Stimulated activated CD4-positive, alpha-beta T cell treated with anti-CD3 and anti-CD28 coated beads, Interleukin-4, amount 100 ng/mL, for 4 hours (primary cell): ENCODE data around the gene FGD3.

Experiments used
- DNase-seq, 2 experiments: peaks; one replicate each; pipeline ENCODE4 v3.0.0-alpha.2; 2020

FGD3 gene

DNA sequence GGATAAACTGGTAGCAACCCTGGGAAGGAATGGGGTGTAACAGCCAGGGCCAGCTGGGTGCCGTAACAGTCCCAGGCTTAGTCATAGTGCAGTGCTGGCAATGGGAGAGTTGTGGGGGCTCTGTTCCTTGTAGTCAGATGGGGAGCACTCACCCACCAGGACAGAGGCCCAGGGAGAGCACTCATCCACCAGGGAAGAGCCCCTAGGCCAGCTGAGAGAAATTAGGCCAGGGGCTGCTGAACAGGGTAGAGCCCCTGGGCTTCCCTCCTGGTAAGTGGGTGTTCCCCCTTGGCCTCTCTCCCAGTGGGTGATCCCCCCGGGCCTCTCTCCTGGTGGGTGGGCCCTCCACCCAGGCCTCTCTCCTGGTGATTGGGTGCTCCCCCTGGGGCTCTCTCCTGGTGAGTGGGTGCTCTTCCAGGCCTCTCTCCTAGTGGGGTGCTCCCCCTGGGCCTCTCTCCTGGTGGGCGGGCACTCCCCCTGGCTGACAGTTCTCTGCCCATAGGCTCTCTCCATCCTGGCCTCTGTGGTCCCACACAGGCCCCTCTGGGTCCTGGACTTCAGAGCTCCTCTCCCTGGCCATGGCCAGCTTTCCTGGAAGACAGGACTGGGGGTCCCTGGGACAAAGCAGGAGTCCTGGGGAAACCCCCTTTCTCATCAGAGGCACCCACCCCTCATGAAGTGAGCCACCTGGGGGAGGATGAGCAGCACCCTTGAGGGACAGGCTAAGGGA is 13.4 kb downstream of the FGD3 start:
- no peak for DNase-seq

DNA sequence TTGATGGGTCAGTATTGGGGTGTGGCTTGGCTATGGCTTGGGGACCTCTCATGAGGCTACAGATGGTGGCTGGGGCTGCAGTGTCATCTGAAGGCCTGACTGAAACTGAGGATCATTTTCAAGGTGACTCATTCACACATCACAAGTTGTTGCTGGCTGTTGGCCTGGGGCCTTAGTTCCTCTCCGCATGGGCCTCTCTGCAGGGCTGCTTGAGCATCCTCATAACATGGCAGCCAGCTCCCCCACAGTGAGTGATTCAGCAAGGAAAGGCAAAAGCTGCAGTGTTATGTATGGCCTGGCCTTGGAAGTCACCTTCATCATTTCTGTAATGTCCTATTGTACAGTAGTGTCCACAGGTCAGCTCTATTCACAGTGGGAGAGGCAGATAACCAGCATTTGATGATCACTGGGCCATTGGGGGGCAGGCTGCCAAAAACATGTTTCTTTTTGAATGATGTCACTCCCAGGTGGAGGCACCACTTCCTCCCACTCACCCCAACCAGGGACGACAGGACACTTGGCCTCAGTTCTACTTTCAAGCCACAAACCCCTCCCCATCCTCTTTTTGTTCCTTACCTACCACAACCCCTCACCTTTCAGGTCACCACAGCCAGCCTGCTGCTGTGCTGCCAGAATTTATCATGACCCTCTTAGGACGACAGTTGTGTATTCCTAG is 14.4 kb downstream of the FGD3 start:
- no peak for DNase-seq

DNA sequence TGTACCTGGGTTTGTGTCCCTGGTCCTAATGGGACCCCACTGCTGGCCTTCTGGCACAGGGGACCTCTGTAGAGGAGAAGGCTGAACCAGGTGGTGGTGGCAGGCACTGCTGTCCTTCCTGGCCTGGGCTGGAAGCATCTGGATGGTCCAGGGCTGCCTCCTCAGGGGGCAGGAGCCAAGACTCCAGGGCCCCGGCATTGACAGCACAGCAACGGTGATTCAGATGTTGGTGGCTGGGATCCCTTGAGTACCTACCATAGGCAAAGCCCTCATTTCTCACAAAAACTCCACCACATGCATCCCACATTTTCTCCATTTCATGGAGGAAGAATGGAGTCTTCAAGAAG is 15.0 kb downstream of the FGD3 start:
- DNase-seq: no peak

DNA sequence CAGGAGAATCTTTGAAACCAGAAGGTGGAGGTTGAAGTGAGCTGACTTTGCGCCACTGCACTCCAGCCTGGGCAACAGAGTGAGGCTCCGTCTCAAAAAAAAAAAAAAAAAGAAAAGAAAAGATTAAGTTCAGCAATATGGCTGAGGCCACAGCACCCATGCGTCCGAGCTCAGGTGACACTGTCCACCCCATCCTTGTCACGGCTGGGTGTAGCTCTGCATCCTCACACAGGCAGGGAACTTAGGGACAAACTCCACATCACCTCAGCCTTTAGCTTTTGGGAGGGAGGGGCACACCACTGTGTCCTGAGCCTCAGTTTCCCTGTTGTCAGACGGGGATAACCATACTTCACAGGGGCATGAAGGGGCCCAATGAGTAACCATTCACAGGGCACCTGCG is 15.5 kb downstream of the FGD3 start:
- no peak for DNase-seq

DNA sequence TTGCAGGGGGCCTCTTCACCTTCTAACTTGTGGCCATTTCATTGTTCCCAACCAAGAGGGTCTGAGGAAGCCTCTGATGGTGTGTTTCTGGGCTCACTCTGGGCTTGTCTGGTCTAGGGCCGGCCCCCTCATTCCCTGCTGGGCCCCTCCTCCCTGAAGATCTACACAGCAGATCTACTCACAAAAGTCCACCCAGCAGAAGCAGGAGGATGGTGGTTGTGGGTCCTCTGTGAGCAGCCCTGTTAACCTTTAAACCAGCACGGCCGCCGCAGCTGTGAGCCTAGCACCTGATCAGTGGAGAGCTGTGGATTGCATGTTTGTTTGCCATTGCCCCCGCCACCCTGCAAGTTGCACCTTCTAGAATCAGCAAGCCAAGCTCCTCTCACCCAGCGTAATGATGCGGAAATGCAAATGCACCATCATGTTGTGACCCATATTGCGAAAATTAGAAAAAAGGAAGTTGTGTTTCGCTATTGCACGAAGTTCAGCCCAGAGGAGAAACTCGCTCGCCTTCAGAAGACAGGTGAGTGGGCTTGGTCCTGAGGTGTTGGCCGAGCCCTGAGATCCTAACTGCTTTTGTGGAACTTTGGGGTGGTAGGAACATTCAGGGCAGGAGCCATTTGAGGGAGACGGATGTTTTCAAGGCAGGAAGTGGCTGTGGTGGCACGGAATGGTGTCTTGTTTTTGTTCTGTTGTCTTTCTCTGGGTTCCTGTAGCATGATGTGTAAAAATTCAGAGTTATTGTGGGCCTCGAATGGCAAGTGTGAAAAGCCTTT is 16.7 kb downstream of the FGD3 start:
- peak; percentile 49 to 57 for DNase-seq

DNA sequence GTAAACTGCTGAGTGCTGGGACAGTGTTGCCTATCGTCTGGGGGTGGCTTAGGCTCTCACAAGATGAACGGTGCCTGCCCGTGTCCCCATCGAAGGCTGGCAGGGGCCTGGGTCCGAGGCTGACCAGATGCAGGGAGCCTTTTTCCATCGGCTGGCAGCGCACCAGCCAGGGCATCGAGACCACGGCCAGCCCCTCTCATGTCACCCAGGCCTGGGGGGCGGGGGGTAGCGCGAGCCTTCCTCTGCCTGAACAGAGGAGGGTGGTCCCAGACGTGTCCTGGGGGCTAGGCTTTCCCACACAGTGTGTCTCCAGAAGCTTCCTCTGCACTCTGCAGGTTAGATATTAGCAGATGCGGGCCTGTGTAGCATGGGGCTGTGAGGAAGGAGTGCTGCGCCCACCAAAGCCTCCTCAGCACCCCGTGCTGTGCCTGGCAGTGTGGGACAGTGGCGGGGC is 17.3 kb downstream of the FGD3 start:
- no peak for DNase-seq

DNA sequence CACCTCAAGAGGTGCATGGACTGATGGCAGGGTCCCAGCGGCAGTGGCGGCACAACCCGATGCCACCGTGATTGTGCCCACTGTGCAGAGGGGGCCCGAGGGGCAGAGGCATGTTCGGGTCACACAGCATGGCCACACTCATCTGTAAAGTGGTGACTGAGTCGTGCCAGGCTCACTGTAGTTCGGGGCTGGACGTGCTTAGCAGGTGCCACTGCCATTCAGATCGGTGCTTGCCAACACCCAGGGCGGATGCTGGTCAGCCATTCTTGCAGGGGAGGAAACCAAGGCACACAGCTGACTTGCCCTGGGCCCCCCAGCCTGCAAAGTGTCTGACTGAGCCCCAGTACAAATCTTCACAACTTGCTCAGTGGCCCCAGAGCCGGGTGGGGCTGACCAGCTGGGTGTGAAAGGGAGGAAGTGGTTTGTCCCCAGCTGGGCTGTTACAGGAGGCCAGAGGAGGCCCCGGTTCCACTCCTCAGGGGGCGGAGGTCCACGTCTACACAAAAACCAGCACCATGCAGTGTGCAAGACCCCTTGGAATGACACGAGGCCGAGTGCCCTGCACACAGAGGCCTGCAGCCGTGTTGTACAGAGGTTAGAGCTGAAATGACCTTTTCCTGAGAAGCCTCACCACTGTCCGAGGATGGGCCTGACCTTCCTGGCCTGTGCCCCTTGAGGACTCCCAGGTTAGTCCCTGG is 17.9 kb downstream of the FGD3 start:
- DNase-seq: no peak

DNA sequence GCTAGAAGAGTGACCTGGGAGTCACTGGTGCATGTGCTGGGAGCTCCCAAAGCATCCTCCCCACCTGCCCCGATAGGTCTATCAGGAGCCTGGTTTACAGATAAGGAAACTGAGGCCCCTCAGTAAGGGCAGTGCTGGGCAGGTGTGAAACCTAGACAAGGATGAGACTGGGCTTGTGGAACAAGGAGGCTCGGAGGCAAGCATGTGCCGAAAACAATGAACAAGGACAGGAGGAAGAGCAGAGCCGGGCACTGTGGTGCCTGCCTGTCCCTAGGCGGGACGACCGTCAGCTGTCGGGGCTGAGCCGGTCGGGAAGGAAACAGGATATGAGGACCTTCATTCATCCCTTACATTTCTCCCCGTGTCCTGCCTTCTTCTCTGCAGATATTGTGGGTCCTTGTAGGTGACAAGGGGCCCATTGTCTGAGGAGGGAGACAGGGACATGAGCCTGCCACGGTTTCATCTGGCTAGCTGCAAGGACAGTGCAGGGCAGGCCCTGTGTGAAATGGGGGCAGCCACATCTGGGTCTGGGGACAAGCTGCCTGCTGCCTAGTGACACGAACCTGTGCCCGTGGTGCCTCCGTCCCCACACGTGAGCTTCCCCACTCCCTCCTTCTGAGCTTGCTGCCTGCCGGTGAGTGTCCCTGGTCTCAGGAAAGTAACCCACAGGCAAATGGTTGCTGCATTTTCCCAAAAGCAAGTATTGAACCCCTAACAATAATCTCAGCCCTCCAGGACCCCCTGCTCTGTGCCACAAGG is 18.6 kb downstream of the FGD3 start:
- DNase-seq: no peak

DNA sequence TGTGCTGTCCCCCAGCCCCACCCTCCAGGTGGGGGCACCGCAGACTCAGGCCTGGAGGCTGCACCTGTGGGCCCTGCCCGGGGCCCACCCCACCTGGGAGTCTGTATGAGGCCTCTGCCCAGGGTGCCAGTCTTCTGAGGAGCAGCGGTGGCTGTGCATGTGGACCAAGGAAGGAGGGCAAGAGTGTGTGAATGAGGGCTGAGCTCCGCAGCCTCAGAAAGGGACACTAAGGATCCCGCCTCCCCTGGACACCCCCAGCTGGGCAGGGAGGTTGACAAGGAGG is 19.1 kb downstream of the FGD3 start:
- no peak for DNase-seq

DNA sequence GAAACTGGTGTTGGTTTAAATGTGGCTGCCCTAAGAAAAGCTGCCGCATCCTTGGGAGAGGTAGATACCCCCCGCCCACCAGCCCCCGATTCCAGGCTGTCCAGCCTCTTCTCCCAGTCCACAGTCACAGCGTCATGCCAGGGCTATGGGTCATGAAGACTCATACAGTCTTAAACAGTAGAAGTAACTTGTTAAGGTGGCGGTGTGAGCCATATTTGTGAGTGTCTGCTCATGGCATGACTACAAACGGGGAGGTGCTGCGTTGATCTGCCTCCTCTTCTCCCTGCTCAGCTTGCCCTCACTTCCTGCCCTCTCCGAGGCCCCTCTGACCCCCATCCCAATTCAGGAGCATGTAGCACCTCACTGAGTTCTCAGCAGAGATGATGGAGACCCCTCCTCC is 20.8 kb downstream of the FGD3 start:
- no peak for DNase-seq

DNA sequence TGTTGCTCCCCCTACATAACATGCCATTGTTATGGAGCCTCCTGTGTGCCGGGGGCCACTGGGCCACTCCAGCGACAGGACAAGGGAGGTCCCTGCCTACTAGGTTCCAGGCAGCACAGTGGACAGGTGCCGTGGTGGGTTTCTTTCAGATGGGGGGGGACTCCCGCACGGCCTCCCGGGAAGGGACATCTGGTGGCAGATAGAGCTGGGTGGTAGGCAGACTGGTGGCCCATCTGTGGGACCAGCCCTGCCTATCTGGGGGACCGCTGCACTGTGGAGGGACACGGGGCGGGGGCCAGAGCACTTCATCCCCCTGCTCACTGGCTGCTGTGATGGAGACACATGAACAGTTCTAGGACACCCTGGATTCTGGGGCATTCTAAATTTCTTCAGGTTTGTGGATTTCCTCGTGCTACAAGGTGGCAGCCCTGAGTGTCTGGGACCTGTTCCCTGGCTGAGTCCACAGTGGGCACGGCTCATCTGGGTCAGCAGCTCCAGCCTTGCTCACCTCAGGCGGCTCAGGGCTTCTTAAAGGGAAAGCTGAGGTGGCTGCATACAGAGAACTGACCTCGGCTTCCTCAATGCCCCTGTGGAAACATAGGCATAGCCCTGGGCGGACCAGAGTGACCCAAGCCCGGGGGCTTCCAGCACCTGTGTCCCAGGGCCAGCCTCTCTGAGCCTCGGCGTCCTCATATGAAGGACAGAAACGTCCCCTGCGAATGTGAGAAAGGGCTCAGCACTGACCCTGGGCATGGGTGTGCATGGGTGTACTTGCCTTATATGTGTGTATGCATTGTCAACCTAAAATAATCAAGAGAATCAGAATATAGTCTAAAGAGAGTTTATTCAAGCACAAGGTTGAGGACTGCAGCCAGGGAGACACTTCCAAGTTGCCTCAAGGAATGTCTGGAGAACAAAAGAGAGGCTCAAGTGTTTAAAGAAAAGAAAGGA is 22.5 kb downstream of the FGD3 start:
- no peak for DNase-seq

DNA sequence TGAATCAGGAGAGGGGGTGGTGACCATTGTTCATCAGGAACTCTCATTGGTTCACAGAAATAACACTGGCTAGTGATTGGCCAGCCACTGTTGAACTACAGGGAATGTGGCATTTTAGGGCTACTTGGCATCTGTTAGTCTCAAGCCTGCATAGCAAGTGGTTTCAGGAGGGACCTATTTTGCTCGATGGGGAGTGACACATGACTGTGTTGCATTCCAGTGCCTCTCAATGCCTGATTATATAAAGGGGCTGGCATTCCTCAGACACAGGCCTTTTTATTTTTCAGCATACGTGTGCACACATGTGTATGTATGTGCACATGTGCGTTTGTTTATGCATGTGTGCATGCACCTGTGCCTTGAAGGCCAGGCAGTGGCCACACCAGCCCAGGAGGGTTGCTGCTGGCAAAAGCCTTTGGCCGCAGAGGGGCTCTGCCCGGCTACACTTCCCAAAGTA is 23.2 kb downstream of the FGD3 start:
- DNase-seq: no peak

DNA sequence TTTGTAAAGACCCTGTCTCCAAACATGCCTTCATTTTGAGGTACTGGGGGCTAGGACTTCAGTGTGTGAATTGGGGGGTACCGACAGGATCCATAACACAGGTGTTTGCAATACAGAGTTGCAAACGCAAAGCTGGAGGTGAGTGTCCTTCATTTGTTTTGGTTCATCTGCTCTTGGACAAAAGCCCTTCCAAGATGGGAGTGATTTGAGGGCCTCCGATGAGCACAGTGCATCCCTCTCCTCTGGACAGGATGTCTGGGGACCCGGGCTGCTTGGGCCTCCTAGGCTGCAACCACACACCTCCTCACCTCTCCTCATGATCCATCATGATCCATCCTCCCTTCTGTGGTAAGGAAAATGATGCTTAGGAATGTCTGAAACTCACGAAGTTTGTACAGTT is 23.8 kb downstream of the FGD3 start:
- no peak for DNase-seq

DNA sequence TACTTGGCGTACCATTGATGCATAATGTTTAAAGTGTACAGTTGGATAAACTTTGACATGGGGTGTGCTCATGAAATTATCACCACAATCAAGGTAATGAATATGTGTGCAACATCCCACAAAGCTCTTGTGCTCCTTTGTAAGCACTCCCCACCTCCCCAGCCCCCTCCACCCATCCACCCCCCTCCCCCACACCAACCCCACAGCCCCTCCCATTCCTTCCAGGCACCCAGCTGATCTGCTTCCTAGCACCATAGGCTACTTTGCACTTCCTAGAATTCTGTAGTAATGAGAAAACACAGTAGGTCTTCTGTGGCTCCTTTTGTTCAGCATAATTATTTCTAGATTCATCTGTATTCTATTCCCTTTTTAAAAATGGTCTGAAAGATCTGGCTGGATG is 24.5 kb downstream of the FGD3 start:
- DNase-seq: no peak

DNA sequence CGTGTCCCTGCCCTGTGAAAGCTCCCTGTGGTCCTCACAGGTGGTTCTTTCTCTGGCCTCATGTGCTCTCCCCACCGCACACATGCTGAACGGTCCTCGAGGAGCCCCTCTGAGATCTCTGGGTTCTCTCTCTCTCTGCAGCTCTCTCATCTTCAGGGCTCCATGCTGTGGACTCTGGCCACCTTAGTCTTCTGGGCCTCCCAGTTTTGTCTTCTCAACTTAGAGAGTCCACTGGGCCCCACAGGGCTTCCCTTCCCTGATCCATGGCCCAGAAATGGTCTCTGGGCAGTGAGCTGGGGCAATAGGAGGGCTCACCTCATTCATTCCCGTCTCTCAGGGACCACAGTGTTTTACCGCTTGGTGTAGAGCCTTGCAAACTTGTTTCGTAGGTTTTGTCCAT is 26.4 kb downstream of the FGD3 start:
- DNase-seq: no peak

DNA sequence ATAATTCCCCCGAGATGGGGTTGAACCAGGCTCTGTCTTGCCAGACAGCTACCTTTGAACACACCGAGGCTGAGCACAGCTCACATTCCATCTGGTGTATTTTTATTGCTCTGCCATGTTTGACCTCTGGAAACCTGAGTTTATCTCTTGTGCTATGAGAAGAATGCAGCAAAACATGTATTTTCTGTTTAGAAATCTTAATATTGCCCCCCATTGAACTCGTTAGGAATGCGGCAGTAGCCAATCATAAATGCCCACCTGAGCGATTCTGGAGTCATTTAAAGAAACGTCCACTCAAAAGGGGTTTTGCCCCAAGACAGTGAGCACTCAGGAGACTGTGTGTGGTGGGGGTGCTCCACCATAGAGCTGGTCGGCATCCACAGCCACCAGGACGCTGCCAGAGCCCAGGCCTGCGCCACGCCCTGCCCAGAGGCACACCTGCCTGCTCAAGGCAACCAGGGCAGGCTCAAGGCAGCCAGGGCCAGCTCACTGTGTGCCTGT is 26.9 kb downstream of the FGD3 start:
- DNase-seq: no peak

DNA sequence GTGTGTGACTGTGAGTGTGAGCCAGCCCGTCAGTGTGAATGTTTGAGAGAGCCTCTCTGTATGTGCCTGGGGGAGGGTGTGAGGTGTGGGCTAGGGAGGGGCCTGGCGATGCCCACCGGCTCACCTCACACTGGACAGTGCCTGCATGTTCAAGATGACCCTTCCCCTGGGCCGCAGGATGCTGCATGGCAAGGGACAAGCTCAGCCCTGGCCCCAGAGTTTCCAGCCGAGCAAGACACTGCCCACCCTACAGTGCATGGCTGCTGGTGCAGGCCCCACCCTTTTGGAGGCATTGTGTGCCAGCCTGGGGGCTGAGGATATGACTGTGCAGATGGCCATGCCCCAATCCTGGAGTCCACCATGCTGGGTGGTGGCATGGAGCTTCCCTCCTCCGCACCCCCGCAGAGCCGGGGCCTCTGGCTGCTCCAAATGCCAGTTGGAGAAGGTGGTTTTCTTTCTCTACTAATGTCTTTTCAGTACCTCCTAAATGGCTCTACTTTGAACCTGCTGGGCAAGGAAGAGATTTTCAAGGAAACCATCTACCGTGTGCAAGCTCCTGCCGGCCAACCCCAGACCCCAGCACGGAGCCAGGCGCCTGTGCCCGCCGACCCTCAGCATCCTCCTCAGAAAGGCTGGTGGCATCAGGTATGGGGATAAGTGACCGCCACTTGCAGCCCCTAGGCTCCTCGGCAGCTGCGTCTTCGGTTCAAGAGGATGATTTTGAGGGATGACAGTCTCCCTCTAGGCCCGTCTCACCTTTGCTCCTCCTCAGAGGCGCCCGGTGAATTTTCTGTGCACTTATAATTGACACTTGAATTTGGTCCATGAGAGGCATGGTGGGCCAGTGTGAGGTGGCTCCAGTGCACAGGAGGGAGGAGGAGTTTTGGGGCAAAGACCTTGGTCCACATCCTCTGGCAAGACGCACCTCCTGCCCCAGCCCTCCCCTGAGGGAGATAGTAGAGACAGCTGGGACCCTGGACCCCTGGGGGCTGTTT is 27.7 kb downstream of the FGD3 start:
- no peak for DNase-seq

DNA sequence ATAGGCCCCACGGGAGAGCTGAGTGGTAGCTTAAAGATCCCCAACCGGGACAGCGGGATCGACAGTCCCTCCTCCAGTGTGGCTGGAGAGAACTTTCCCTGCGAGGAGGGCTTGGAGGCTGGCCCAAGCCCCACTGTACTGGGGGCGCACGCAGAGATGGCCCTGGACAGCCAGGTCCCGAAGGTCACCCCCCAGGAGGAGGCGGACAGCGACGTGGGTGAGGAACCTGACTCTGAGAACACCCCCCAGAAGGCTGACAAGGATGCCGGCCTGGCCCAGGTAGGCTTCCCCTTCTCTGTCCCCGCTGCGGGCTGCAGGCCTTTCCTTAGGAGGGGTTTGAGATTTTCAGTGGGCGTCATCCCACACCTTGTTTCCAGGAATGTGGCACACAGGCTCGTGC is 29.1 kb downstream of the FGD3 start:
- DNase-seq: no peak

DNA sequence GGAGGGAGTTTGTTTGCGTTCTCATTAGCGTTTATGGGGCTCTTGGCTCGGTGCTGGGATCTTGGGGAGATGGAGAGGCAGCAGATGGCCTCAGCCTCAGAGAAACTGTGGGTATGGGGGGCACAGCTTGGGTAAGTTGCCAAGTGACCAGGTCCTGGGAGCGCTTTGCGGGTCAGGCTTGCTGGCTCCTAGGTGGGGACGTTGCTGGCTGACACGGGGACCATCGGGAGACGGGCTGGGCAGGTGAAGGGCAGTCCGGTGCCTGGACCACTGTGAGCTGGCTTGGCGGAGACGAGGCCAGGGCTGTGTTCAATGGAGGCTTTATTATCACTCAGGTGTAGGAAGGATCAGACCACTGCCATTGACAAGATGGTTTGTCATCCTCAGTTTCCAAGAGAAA is 30.0 kb downstream of the FGD3 start:
- DNase-seq: no peak

DNA sequence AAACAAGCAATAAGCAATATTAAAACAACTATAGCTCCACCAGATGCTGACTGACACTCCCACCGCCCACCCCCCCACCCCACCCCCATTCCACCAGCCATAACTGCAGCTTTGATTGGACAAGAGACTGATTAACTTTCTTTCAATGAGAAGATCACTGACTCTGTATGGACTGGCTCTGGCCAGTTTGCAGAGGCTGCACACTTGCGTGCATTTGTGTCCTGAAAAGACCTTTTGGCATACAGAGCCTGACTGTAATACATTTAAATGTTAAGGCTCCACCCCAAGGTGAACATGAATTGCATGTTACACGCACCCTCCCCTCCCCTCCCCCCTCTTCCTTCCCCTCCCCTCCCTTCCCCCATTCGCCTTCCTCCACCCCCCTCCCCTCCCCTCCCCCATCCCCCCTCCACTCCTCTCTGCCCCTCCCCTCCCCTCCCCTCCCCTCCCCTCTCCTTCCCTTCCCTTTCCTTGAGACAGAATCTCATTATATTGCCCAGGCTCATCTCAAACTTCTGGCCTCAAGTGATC is 31.1 kb downstream of the FGD3 start:
- DNase-seq: no peak
